NCI-H82 treated with DMSO at 0.1 percent for 48 hours (cell line): ENCODE results near the gene LRRC73.
"Not testable (repeated sequence)": the region's sequence is repeated elsewhere in the genome, so short reads cannot be mapped to it uniquely, and the experiment has no call there.

ENCODE experiments used
- DNase-seq: peaks from one replicate; lab custom pipeline; 2025; ENCODE audit not compliant: unreplicated experiment; lab: John Stamatoyannopoulos, UW

Gene LRRC73

DNA sequence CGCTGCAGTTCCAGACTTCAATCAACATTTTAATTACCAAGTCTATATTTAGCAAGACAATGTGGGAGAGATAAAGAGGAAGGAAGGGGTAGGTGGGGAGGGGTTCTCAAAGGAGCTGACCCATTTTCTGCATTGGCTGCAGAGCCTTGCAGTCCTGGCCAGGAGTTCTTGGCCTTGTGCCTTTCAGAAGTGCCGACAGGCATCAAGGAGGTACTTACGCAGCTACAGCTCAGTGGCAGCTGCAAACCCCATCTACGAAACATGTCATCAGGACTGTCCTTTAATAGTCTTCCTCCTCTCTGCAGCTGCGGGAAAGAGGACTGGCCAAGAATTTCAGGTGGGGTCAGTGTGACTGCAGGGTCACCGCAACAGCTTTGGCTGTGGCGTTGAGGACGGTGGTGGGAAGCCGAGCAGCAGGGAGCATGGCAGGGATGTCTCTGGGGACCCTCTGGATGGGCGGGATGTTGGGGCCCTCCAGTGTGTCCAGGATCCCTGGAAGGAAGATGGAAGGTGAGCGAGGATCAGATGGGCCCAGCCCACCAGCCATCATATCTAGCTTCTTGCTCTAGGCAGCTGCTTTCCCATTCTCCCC is 1.8 kb upstream of the LRRC73 start:
- no peak for DNase-seq

DNA sequence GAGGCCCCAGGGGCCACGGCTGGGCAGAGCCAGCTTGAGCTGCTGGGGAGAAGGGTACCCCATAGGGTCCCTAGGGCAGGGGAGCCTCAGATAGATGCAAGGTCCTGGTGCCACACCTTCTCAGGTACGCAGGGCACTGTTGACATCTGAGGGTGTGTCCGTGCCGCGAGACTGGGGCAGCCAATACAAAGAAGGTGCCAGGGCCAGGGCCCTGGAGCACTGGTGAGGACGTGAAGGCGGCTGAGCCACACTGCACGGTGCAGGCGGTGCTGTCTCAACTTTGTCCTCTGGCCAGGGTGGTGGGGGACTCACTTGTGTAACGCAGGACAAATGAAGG is 649 bp upstream of the LRRC73 start:
- no peak for DNase-seq

DNA sequence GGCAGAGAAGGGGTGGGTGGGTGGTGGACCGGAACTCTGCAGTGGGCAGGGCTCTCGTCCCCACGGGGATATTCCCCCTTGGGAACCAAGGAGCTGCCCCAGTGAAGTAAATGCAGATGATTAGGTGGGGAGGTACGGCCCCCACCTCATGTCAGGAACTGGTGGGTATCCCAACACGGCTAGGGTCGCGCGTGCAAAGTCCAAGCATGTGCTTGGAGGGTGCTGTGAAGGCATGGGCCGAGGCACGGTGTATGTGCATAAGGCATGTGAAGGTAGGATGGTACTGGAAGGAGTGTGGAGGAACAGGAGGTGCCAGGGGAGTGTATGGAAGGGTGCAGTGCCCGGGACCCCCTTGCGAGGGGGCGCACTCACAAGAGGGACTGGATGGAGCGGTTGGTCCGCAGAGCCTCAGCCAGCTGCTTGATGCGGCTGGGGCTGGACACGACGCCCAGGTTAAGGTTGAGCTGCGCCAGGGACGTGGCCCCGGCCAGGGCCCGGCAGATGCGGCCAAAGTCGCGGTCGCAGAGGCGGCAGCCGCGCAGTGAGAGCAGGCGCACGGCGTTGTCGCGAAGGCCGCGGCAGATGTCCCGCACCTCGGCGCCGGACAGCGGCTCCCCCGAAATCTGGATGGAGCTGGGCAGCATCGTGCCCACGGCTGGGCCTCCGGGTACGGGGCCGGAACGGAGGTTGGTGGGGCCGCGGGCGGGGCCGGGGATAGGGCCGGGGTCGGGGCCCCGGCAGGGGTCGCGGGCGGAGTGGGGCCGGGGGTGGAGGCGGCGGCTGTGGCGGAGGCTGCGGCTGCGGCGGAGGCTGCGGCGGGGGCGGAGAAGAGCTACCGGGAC is 783 bp downstream of the LRRC73 start:
- DNase-seq, result no peak

DNA sequence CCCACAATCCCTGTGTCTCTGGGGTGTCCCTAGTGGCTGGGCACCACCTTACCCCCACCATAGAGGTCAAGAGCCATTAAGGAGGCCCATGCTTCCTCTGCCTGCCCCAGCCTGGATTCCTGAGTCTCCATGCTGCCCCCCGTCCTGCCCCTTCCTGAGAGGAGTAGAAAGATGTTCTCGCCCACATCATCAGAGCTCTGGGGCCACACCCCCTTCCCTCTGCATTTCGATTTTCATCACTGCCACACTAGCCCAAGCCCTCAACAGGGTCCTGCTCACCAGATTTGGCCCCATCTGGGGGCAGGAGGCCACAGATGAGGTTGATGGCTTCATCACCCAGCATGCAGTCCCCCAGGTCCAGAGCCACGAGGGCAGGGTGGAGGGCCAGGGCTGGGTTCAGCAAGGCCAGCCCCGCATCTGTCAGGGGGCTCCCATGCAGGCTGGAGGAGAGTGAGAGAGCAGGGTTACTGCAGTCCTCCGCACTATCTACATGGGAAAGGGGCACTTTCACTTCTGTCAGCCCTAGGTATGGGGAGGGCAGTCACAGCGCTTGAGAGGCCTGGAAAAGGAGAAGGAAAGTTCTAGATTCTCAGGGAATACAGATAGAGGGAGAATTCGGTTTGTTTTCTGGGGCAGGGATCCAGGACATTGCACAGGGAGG is 1.5 kb downstream of the LRRC73 start:
- no peak for DNase-seq

DNA sequence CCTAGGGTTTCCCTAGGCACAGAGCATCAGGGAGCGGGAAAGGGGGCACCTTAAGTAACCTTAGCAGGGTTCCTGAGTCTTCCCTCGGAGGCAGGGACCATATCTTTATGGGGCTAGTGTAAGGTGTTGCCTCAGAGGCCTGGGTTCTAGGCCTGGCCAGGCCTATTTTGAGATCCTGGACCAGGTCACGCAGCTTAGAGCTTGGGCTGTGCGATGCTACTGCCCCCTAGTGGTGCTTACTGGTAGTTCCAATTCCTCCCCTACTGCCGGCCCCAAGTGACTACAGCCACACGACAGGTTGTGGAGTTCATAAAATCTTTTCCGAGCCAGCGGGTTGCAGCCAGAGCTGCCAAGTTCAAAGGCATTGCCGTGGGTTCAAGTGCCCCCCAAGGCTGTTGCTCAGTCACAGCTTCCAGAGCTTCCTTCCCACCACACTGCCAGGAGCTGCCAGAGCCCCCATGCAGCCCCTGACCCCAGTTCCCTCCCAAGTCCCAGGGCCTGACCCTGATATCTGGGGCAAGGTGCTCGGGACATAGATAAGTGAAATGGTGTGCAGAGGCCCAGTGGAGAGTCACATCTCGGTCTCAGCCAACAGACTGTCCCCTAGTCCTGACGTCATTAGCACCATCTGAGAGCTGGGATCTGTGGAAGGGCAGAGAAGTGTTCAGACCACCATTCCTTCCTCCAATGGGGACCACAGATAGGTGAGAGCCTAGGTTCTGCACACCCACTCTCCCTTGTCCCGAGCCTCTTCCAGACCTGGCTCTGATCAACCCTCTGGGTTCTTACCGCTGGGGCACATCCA is 3.3 kb downstream of the LRRC73 start:
- DNase-seq, result peak; percentile 55

DNA sequence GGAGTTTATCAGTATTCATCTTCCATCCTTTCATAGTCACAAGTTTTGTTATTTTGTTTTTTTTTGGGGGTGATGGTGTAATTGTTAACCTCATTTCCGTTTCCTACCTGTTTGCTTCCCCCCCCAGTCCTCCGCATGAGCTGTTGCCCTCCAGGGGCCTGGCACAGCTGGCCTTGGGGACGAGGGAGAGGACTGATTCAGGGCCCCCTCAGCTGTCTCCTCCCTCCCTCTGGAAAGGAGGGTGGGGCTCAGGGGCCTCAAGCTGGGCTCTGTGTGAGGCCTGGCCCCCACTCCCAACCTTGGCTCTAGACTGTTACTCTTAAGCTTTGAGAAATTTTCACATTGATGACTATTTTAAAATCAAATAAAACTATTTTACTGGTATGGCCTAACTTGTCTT is 4.0 kb downstream of the LRRC73 start:
- DNase-seq, result no peak

DNA sequence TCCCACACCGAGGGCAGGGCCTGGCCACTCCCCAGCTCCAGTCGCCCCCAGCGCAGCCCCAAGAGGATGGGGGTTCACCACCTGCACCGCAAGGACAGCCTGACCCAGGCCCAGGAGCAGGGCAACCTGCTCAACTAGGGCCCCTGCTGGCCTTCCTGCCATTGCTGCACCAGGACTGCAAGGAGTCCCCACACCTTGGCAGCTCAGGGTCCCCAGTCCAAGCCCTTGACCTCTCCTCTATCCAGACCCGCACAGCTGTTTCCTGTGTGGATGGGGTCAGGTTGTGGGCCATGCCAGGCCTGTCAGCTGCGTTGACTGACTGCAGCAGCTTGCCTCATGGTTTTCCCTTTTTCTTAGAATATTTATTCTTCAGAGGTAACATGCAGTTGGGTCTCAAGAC is 4.4 kb downstream of the LRRC73 start:
- DNase-seq, result no peak

DNA sequence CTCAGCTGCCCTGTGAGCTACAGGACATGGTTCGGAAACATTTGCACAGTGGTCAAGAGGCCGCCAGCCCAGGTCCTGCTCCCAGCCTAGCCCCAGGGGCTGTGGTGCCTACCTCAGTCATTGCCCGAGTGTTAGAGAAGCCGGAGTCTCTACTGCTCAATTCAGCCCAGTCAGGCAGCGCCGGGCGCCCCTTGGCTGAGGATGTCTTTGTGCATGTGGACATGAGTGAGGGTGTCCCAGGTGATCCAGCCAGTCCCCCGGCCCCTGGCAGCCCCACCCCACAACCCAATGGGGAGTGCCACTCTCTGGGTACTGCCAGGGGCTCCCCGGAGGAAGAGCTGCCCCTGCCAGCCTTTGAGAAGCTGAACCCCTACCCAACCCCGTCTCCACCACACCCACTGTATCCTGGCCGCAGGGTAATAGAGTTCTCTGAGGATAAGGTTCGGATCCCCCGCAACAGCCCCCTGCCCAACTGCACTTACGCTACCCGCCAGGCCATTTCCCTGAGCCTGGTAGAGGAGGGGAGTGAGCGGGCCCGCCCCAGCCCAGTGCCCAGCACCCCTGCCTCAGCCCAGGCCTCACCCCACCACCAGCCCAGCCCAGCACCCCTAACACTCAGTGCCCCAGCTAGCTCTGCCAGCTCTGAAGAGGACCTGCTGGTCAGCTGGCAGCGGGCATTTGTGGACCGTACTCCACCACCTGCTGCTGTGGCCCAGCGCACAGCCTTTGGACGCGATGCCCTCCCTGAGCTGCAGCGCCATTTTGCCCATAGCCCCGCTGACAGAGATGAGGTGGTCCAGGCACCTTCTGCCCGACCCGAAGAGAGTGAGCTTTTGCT is 5.2 kb downstream of the LRRC73 start:
- DNase-seq, result no peak

DNA sequence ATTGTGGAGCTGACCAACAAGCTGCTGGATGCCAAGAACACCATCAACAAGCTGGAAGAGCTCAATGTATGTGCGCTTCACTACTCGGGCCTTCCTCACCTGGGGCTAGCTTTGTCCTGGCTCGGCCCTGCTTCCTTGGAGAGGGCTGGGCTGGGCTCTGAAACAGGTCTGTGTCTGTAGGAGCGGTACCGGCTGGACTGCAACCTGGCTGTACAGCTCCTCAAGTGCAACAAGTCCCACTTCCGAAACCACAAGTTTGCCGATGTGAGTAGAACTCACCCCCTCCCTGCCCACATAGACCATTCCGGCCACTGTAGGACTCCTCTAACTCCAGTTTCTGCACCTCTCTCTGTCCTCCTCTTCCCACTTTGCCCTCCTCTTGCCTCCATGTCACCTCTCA is 6.7 kb downstream of the LRRC73 start:
- DNase-seq, result no peak

DNA sequence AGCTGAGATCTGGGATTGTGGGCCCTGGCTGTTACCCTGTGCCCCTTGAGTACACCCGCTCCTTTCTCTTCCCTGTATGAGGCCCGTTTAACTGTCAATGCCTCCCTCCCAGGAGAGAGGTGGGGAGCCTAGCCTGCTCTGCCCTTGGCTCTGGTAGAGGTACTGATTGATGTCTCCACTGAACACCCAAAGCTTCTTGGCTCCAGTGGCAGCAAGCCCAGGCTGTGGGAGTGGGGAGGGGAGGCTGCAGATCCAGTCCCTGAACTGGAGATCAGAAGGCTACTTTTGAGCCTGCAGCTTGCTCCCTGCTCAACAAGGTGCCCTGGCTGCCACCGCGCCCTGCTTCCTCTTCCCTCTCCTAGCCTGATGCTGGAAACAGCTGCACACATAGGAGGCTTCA is 7.5 kb downstream of the LRRC73 start:
- no peak for DNase-seq

DNA sequence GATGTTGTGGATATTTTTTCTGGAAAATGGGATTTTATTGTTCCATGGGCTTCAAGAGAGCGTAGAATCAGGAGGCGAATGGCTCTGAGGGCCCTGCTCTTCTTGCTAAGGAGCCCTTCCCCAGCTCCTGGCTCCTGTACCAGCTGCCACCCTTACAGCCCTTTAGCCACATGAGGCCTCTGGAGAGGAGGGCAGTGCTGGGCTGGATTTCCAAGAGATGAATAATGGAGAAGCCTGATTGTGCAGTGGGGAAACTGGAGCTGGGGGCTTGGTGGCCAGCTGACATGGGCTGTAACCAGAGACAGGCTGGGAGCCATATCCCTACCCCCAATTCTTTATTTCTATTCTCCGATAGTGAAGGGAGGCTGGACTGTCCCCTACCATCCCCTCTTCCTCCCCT is 9.2 kb downstream of the LRRC73 start:
- no peak for DNase-seq

DNA sequence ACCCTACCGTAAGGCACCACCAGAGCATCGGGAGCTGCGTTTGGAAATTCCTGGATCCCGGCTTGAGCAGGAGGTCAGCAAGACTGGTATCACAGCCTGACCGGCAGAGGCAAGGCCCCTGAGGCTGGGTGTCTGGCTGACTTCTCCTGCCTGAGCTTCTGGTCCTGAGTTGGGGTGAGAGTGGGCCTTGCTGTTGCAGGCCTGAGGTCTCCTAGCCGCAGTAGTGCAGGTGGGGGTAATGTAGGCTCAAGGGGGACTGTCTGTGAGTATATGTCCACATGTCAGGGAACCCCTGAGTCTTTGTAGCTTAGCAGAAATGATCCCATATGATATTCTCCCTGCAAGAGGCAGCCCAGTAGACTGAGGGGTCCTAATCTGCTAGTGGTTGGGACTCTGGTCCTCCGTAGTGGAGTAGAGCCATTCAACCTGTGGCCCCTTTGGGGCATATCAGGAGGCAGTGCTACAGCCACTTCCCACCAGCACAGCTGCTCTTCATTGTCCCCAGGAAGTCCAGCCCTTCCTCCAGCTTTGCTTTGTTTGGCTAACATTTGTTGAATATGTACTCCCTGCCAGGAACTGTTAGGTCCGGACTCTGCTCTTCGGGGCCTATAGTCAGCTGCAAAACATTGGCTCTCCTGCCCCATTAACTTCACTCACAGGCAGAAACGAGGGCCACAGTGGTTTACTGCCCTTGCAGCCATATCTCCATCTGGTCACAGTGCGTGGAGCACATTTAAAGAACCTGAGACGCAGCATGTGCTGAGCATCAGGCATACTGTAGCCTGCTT is 10.9 kb downstream of the LRRC73 start:
- DNase-seq, result no peak

DNA sequence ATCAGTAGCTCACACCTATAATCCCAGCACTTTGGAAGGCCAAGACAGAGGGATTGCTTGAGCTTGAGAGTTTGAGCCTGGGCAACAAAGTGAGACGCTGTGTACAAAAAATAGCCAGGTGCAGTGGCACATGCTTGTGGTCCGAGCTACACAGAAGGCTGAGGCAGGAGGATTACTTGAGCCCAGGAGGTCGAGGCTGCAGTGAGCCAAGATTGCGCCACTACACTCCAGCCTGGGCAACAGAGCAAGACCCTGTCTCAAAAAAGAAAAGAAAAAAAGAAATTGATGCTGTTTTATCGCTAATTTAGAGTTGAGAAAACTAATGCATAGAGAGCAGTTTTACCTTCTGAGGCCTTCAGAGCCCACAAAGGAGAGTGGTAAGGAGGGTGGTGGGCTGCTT is 11.9 kb downstream of the LRRC73 start:
- DNase-seq, result not testable (repeated sequence)

DNA sequence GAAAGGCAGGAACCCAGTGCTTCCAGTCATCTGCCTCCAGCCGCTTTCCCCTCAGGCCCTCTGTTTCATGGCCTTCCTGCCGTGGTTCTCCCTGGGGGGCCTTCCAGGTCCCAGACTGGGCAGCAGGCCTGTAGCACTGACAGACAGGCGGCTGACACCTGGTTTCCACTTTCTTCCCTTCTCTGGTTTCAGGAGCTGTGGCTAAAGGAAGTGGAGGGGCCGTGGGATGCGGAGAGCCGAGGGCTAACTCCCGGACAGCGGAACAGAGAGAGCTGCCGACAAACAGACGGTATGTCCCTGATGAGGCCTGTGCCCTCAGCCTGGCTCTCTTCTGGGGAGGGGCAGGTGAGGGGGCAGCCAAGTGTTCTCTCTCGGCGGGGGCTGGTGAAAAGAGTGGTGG is 12.5 kb downstream of the LRRC73 start:
- DNase-seq, result no peak

DNA sequence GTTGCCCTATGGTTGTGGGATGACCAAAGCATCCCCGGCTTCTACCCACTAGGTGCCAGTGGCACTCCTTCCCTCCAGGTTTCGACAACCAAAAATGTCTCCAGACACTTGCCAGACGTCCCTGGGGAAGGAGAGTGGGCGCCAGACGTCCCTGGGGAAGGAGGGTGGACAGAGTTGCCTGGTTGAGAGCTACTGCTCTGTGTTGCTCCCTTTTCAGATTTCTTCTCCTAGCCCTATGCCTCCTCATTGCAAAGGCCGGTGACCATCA is 13.1 kb downstream of the LRRC73 start:
- no peak for DNase-seq

DNA sequence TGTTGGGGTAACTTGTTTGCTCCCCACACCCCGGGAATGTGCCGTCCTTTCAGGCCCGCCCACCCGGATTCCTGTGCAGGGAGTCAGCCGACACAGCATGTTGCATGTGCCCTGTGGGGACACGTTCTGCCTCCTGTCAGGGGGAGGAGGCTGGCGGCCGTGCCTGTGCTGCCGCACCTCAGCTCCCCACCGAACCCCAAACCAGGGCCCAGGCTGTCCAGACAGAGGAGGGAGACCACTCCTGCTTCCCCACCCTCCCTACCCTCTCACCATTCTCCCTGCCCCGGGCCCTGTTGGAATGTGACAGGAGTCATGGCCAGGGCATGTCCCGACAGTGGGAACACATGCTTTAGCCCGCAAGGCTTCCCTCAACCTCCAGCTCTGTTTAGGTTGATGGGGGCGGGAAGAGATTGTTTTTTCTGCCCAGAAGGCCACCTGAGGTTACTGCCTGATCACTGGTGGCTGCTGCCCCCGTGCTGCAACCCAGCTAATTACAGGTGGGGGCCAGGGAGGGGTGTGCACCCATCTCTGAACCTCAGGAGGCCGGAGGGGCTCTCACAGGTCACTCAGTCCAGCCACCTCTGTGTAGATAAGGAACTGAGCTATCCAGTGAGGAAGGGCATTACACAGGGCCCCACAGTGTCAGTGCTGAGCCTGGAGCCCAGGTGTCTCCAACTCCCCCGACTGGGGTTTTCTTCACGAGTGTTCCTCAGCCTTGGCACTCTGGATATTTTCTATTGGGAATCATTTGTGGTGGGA is 13.6 kb downstream of the LRRC73 start:
- no peak for DNase-seq

DNA sequence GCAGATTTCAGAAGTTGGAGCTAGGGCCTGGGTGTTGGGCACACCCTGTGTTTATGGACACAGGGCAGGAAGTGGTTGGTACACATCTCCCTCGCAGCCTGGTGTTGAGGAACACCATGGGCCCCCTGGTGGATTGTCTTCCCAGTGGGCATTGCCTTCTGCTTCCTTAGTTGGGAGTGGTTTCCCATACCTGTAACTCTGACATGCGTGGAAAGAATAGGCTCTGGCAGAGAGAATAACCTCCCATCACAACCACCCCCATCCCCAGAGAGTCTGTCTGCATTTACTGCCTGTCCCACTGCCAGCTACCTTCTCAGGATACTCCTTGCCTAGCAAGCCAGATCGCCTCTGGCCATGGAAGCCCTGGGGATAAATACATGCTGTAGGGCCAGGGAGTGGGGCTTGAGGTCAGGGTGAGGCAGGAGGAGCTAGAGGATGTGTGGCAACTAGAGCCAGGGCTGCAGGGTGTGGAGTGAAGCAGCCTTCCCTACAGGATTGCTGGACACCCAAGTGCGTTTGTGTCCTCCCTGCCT is 14.7 kb downstream of the LRRC73 start:
- DNase-seq, result no peak

DNA sequence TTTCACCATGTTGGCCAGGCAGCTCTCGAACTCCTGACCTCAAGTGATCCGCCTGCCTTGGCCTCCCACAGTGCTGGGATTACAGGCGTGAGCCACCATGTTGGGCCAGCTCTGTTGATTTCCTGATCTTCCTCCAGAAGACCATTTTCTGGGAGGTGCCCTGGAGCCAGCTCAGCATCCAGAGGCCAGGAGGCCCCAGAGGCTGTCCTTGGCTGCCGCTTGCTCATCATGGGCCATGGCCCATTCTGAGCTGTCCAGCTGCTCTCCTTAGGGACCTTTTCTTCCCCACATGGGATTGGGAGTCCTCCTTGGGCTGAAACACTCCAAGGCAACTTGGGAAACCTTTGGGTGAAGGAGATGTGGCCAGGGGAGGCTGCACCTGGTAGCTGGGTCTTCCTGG is 15.4 kb downstream of the LRRC73 start:
- no peak for DNase-seq

DNA sequence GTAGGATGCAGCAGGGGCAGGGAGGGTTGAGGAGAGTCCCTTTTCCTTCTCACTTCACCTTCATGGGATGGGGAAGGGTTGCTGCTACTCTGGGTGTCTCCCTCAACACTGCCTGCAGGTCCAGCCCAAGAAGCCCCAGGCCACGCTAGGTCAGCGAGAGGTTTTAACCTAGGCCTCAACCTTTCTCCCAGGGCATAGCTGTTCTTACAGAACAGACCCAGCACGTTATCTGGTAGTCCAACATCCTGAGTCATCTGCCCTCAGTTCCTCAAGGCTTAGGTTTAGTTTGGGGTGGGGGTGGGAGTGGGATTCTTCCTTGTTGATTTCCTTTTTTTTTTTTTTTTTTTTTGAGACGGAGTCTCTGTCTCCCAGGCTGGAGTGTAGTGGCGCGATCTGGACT is 15.8 kb downstream of the LRRC73 start:
- no peak for DNase-seq
